Stimulated activated CD8-positive, alpha-beta memory T cell treated with anti-CD3 and anti-CD28 coated beads, Interleukin-12 subunit alpha, Interleukin-12 subunit beta, amount 100 ng/mL, for 24 hours (primary cell): Measurements from ENCODE around the gene ANKS1B.

Experiments
- DNase-seq: peaks from one replicate; pipeline ENCODE4 v3.0.0-alpha.2; 2020; ENCODE audit errors: extremely low read depth

The ANKS1B gene

GRCh38 chr12:99960311-99960710 lies 24.4 kb downstream of the ANKS1B start:
- no peak for DNase-seq

DNA sequence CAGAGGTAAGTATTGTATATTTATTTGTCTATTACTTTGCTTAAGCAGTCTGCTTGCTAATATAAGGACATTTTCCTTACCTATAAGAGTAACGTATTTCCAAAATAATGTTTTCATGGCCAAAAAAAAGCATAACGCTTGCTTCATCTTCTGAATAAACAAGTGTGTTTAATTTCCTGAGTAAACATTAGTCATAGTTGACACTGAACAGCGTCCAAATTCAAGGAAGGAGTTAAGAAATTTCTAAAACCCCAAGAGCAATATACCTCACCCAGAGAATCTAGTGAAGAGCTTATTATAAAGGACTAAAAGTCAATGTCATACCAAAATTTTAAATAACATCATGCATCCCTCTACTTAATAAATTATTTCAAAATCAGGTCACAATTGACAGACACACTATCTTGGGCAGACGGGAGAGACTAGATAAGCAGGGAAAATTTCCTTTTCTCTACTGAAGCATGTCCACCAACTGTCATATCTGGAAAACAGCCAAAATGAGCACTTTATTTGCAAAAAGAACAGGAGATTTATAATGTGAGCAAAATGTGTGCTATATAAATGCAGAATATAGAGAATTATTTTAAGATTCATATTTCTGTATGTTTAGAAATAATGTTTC lies 25.1 kb downstream of the ANKS1B start:
- DNase-seq = no peak

- DNase-seq = no peak
Measured at GRCh38 chr12:99957866-99958466, 26.8 kb downstream of the ANKS1B start.

- no peak for DNase-seq
Measured at GRCh38 chr12:99954724-99955123, 30.0 kb downstream of the ANKS1B start.

GRCh38 chr12:99948370-99948769 lies 36.4 kb downstream of the ANKS1B start:
- no peak for DNase-seq

GRCh38 chr12:99946131-99946530 lies 38.6 kb downstream of the ANKS1B start:
- no peak for DNase-seq

DNA sequence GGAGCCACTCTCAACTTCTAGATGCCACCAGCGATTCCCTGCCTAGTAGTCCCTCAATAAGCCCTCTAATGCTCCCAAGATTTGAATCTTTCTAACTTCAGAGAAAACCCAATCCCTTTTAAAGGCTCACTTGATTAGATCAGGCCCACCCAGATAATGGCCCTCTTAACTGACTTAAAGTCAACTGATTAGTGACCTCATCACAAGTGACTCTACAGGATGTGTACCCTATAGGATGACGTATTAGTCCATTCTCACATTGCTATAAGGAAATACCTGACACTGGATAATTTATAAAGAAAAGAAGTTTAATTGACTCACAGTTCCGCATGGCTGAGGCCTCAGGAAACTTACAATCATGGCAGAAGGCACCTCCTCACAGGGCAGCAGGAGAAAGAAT lies 49.1 kb downstream of the ANKS1B start:
- DNase-seq = no peak

DNA sequence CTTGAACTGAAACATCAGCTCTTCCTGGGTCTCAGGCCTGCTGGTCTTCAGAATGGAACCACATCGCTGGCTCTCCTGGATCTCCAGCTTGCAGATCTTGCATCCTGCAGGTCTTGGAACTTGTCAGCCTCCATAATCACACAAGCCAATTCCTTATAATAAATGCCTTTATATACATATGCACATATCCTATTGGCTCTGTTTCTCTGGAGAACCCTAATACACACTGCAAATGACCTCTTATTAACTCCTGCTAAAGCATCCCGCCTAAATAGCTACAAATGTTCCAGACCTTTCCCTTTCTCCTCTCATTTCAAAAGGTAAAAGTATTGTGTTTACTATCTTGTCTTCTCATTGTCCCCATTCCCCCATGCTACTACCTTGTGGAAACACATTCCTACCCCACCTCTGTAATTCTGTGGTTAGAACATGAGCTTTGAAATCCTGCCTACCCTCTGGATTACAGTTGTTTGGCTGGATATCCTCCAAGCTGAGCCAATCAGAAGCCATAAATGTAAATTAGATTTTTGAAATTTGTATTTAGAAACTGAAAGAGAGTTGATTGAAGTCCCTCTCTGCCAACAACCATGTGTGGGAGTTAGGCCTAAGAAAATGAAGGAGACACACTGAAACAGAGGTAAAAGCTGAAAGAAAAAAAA lies 58.1 kb downstream of the ANKS1B start:
- DNase-seq = no peak

DNA sequence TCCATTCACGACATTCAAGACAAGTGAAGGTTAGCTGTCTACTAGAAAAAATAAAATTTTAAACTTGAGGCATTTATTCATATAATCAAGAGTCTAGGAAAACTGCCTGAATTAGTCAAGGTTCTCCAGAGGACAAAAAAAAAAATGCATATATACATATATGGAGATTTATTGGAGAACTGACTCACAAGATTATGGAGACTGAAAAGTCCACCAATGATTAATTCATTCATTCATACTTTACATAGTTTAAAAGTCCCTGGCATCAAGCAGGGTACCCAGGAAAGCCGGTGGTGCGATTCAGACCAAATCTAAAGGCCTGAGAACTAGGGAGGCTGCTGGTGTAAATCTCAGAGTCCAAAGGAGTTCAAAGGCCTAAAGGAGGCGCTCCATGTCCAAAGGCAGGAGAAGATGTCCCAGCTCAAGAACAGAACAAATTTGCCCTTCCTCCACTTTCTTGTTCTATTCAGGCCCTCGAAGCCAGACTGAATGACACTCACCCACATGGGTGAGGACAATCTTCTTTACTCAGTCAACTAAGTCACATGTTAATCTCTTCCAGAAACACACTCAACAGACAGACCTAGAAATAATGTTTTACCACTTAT lies 64.3 kb downstream of the ANKS1B start:
- no peak for DNase-seq

DNA sequence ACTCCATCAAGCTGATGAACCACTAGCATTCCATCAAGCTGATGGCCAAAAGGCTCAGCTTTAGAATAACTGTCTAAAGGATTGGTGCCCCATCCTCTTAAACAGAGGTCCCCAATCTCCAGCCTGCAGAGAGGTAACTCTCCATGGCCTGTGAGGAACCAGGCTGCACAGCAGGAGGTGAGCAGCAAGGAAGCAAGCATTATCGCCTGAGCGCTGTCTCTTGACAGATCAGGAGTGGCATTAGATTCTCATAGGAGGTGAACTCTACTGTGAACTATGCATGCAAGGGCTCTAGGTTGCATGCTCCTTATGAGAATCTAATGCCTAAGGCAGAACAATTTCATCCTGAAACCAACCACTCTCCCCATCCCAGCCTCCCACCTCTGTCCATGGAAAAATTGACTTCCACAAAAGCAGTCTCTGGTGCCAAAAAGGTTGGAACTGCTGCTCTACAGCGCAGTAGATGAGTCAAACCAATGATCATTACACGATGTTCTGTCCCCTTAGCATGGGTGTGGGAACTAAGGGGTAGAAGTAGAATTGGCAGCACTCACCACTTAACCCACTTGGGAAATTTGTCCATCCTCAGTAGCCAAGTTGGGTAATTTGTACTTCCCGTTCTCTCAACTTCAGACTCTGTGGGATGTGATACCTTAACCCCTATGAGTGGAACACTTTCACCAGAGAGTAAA lies 66.9 kb downstream of the ANKS1B start:
- DNase-seq = no peak

- DNase-seq = no peak
Measured at GRCh38 chr12:99916555-99916954, 68.2 kb downstream of the ANKS1B start.

GRCh38 chr12:99915251-99916082 lies 69.3 kb downstream of the ANKS1B start:
- no peak for DNase-seq

DNA sequence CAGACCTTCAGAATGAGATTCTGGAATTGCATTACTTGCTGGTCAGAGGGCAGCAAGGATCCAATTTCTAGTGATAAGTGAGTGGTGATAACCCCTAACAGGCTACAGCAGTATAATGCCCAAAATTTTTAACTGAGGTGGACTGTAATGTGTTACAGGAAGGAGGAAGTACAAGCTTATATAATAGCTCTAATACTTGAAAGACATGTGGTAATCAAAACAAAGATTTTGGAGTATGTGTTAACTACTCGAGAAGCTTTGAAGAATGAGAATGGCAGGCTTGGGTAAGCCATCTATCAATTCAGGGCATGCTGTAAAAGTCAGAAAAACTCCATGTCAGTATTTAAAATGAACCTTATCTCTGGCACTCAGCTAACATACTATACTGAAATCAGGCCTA lies 70.5 kb downstream of the ANKS1B start:
- DNase-seq = no peak

GRCh38 chr12:99911967-99912366 lies 72.8 kb downstream of the ANKS1B start:
- DNase-seq = no peak

DNA sequence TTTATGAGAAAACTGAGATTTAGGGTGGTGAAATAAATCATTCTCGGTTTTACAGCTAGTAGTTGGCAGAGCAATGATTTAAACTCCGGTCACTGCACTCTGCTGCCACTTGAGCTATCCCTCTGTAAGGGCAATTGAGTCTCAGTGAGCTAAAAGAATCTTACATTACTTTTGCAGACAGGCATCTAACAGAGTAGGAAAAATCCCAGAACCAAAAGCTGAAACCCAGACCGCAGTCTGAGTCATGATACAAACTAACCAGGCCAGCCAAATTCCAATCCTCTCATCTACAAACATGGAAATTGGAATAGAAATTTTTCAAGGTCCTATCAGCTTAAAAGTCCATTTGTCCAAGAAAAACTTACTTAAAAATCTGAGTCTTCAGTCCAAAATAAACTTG lies 73.7 kb downstream of the ANKS1B start:
- DNase-seq = no peak

DNA sequence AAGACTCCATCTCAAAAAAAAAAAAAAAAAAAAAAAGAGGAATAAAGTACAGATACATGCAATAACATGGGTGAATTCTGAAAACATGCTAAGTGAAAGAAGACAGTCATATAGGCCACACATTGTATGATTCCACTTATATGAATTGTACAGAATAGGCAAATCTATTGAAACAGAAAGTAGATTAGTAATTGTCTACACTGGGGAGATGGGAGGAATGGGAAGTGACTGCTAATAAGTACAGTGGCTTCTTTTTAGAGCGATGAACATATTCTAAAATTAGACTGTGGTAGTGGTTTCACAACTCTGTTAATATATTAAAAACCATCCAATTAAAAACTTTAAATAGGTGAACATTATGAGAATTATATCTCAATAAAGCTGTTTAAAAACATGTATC lies 74.4 kb downstream of the ANKS1B start:
- DNase-seq = no peak

GRCh38 chr12:99906786-99907579 lies 77.8 kb downstream of the ANKS1B start:
- DNase-seq = no peak

DNA sequence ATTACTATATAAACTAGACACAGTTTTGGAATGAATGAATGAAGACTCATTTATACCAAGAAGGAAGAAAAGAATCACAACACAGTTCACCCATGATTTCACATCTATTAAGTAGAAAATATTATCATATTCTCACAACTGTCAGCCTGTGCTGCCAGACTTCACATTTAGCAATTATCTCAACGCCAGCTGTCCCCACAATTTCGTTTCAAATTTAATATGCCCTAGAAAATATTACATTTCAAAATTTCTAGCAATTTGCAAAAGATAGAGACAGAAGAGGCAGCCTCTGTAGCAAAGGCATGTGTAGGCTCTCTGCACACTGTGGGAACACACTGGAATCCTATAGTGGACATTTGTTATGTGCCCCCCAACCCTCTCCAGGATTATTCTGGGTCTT lies 83.6 kb downstream of the ANKS1B start:
- DNase-seq = no peak

- DNase-seq = no peak
Measured at GRCh38 chr12:99898645-99899044, 86.1 kb downstream of the ANKS1B start.

- no peak for DNase-seq
Measured at GRCh38 chr12:99879439-99879838, 105.3 kb downstream of the ANKS1B start.

DNA sequence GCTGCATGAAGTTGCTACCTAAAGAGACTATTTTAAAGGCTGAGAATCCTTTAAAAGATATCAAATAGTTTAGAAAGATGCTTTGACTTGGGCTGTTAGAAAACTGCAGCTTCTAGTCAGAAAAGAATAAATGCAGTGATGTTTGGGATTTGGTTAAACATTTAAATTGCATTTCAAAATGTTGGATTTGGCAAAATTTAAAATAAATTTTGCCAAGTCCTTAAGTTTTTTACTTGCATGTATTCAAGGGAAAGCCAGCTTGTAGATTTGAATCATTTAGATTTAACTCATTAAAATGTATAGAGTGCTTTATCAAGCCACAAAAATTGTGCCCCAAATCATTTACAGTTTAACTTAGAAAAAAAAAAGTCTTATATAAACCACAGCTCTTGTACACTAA lies 109.7 kb downstream of the ANKS1B start:
- DNase-seq = no peak
